ES-I3 (cell line): ENCODE measurements around the gene PCED1B.

Experiments used
- H3K36me3 ChIP-seq: 2 replicates; pipeline ENCODE4 v1.6.1; 2013; ENCODE audit warnings: mild to moderate bottlenecking, low read length, control low read depth, moderate library complexity; ENCODE audit not compliant: insufficient read depth
- H3K4me1 ChIP-seq: 2 replicates; pipeline ENCODE4 v1.6.1; 2013; ENCODE audit warnings: mild to moderate bottlenecking, control low read depth, low read length; ENCODE audit not compliant: insufficient read depth
- H3K9ac ChIP-seq: 2 replicates; pipeline ENCODE4 v1.6.1; 2013; ENCODE audit warnings: low read depth, mild to moderate bottlenecking, low read length, moderate library complexity
- H3K9me3 ChIP-seq: 2 replicates; pipeline ENCODE4 v1.6.1; 2013; ENCODE audit warnings: mild to moderate bottlenecking, low read length, moderate library complexity; ENCODE audit not compliant: control insufficient read depth, insufficient read depth

PCED1B gene

DNA sequence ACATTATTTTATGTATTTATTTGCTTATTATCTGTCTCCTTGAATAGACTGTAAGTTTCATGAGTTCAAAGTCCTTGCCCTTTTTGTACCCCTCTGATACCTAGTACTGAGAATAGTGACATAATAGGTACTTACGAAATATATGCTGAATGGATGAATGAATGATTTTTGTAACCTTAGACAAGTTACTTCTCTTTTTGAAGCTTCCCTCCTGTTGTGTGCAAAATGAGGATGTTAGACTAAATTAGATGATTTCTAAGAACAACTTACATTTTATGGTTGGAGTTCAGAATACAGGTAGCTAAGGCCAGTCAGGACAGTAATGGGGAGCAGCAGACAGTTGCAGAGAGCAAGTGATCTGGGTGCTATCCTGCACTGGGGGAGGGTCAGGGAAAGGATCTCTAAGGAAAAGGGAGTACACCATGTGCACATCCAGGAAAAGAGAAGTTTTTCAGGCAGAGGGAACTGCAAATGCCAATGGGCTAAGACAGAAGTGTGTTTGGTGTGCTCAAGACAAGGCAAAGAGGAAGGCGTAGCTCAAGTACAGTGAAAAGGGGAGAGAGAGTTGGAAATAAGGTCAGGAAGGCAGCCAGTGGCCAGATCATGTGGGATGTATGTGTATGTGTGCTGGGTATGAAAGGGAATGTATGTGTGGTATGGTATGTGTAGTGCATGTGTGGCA lies 59.7 kb downstream of the PCED1B start:
- Histone ChIP-seq H3K9ac (no peak overlapping the region), H3K36me3 (no peaks in the 10 kb centered on the region), H3K9me3 (0 out of 2 replicates have a peak, but pooled peaks cover 3% of the 10 kb centered on the region), H3K4me1 (no peaks in the 10 kb centered on the region)

DNA sequence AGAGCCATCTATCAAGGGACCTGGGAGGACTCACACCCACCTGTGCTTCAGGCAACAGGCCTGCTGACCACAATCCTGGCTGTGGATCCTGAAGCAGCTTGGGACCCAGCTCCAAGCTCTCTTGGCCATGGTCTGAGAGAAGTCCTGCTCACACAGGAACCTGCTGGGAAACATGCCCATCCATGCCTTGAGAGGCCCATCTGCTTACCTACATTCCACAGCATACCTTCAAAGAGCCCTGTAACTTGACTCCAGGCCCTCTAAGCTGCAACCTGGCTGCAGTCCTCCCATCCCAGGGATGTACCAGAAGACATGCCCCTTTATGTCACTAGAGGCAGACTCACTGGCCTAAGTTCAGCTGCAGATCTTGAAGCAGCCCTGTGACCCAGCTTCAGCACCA lies 62.0 kb downstream of the PCED1B start:
- H3K9ac ChIP-seq, result no peak overlapping the region
- H3K4me1 ChIP-seq, result no peaks in the 10 kb centered on the region
- H3K9me3 ChIP-seq, result 0 out of 2 replicates have a peak, but pooled peaks cover 3% of the 10 kb centered on the region
- no peaks in the 10 kb centered on the region for H3K36me3 ChIP-seq

DNA sequence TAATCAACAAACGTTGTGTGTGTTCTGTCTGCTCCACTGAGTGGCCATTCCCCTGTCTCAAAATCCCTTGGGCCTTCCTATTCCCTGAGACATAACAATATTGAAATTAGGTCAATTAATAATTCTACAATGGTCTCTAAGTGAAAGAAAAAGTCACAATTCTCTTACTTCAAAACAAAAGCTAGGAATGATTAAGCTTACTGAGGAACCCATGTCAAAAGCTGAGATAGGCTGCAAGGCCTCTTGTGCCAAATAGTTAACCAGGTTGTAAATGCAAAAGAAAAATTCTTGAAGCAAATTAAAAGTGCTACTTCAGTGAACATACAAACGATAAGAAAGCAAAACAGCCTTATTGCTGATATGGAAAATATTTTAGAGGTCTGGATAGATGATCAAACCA lies 65.3 kb downstream of the PCED1B start:
- H3K36me3 ChIP-seq, result no peaks in the 10 kb centered on the region
- peaks cover 3% of the 10 kb centered on the region; the same call in 1 of the 2 replicates for H3K4me1 ChIP-seq
- H3K9ac ChIP-seq, result no peak overlapping the region
- 0 out of 2 replicates have a peak, but pooled peaks cover 3% of the 10 kb centered on the region for H3K9me3 ChIP-seq

DNA sequence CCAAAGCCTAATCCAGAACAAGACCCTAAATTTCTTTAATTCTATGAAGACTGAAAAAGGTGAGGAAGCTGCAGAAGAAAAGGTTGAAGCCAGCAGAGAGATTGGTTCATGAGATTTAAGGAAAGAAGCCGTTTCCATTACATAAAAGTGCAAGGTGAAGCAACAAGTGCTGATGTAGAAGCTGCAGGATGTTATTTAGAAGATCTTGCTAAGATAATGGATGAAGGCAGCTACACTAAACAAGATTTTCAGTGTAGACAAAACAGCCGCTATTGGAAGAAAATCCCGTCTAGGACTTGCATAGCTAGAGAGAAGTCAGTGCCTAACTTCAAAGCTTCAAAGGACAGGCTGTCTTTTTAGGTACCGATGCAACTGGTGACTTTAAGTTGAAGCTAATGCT lies 65.8 kb downstream of the PCED1B start:
- H3K4me1 ChIP-seq, result peaks cover 3% of the 10 kb centered on the region; the same call in 1 of the 2 replicates
- no peak overlapping the region for H3K9ac ChIP-seq
- no peaks in the 10 kb centered on the region for H3K36me3 ChIP-seq
- 0 out of 2 replicates have a peak, but pooled peaks cover 3% of the 10 kb centered on the region for H3K9me3 ChIP-seq

DNA sequence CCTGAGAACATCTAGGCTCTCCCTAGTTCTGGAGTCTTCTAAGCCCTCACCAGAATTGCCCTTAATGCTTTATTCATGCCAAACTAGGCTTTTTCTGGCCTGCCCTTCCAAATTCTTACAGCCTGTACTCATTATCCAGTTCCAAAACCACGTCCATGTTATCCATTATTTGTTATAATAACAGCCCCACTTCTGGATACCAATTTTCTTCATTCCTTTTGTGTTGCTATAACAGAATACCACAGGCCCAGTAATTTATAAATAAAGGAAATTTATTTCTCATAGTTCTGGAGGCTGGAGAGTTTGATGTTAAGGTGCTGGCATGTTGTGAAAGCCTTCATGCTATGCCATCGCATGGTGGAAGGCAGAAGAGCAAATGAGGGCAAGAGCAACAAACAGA lies 68.3 kb downstream of the PCED1B start:
- Histone ChIP-seq H3K4me1 (peaks cover 3% of the 10 kb centered on the region; the same call in 1 of the 2 replicates), H3K9ac (no peak overlapping the region), H3K36me3 (no peaks in the 10 kb centered on the region; the same call in 1 of the 2 replicates), H3K9me3 (no peaks in the 10 kb centered on the region)

DNA sequence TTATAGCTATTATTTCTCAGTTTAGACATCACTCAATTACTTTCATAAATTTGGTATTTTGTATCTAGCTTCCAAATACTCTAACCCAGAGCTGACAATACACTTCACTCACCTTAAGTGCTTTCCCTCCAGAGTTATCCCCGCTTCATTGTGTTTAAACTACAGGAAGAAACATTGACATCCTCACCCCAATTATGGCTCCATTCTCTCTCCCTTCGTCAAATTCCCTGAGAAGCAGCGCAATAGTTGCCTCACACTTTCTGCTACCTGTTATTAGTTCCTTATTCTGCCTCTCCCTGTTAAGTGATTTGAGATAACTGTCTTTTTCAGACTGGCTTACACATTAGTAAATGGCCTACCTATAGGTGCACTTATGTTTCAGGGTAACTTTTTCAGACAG lies 69.7 kb downstream of the PCED1B start:
- Histone ChIP-seq H3K9ac (no peak overlapping the region), H3K4me1 (peaks cover 3% of the 10 kb centered on the region; the same call in 1 of the 2 replicates), H3K36me3 (no peaks in the 10 kb centered on the region; the same call in 1 of the 2 replicates), H3K9me3 (no peaks in the 10 kb centered on the region)

DNA sequence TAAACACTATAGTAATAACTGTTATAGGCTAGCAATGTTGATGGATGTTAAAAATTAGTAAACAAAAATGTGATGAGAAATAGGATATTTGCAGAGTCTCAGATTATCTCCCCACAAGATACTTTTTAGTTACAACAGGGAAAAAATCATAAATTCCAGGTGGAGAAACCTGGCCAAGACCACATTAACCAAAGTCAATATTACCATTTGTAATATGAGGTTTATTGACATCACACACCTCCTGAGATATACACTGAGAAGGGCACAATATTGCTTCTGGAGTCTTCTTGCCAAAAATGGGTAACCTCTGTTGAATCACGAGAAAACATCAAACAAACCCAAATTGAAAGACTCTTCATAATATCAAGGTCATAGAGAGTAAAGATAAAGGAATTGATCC lies 72.7 kb downstream of the PCED1B start:
- Histone ChIP-seq H3K9me3 (no peaks in the 10 kb centered on the region), H3K9ac (no peak overlapping the region), H3K36me3 (no peaks in the 10 kb centered on the region; the same call in 1 of the 2 replicates), H3K4me1 (peaks cover 3% of the 10 kb centered on the region; the same call in 1 of the 2 replicates)

DNA sequence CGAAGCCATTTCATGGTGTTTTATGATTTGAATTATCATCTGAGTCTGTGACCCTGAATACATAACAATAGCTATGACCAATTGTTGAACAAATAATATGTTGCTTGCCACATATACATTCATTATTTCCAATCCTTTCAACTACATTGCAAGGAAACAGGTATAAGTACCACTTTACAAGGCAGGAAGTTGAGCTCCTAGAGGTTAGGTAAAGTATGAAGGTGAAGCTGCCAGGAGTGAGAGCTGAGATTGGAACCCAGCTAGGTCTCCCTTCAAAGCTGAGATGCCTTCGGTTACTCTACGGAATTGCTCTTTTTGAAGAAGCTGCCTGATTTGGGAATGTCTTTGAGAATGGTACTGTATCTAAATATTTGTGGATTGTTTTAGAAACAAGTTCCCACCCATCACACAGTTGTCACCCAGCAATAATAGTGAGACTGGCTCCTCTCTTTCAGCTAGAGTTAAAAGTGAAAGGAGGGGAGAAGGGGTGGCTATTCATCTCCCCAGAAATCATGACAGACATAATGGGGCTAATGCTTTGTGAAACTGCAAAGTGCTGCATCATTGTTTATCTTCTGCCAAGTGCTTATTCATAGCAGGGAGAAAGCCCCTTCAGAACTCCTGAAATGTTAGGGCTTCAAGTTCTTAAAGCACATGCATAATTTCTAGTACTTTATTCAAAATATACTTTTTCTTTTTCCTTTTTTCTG lies 76.2 kb downstream of the PCED1B start:
- no peaks in the 10 kb centered on the region; the same call in 1 of the 2 replicates for H3K36me3 ChIP-seq
- no peaks in the 10 kb centered on the region; the same call in 1 of the 2 replicates for H3K4me1 ChIP-seq
- H3K9ac ChIP-seq, result no peak overlapping the region
- no peaks in the 10 kb centered on the region for H3K9me3 ChIP-seq

DNA sequence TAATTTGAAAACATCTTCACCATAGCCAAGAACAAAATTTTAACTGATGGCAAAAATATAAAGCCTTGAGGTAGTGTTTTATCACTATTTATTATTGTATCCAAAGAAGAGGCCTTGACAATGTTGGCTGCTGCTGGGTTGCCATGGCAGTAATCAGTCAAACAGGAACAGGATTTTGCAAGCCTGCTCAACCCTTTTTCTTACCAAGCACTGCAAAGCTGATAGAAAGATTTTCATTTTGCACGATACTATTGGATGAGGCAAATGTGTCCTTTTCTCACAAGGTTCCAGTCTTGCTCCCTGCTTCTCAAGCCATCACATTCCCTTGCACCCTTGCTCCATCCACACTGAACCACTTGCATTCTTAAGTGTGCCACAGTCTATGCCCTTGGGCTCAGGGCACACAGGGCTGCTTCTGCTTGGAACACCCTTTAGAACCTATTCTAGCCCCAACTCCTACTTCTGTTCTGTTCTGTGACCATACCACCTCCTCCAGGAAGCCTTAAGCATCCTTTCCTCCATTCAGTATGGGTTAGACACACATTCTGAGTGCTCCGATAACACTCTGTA lies 76.8 kb downstream of the PCED1B start:
- H3K9ac ChIP-seq, result no peak overlapping the region
- H3K9me3 ChIP-seq, result no peaks in the 10 kb centered on the region
- H3K4me1 ChIP-seq, result no peaks in the 10 kb centered on the region; the same call in 1 of the 2 replicates
- H3K36me3 ChIP-seq, result no peaks in the 10 kb centered on the region; the same call in 1 of the 2 replicates

DNA sequence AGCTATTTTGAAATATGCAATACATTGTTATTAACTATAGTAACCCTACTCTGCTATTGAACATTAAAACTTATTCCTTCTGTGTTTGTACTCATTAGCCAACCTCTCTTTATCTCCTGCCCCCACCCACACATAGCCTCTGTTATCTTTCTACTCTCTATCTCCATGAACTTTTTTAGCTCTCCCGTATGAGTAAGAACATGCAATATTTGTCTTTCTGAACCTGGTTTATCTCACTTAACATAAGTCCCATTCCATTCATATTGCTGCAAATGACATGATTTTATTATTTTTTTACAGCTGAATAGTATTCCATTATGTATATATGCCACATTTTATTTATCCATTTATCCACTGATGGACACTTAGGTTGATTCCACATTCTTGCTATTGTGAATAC lies 79.4 kb downstream of the PCED1B start:
- H3K4me1 ChIP-seq, result no peaks in the 10 kb centered on the region; the same call in 1 of the 2 replicates
- H3K36me3 ChIP-seq, result no peaks in the 10 kb centered on the region
- H3K9ac ChIP-seq, result no peak overlapping the region
- no peaks in the 10 kb centered on the region; the same call in 1 of the 2 replicates for H3K9me3 ChIP-seq

DNA sequence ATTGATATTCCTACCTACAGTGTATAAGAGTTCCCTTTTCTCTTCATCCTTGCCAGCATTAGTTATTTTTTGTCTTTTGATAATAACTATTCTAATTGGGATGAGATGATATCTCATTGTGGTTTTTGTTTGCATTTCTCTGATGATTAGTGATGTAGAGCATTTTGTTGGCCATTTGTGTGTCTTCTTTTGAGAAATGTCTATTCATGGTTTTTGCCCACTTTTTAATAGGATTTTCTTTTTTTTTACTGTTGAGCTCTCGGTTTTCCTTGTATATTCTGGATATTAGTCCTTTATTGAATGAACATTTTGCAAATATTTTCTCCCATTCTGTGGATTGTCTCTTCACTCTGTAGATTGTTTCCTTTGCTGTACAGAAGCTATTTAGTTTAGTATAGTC lies 79.9 kb downstream of the PCED1B start:
- no peaks in the 10 kb centered on the region; the same call in 1 of the 2 replicates for H3K4me1 ChIP-seq
- H3K9me3 ChIP-seq, result no peaks in the 10 kb centered on the region; the same call in 1 of the 2 replicates
- H3K9ac ChIP-seq, result no peak overlapping the region
- H3K36me3 ChIP-seq, result no peaks in the 10 kb centered on the region

DNA sequence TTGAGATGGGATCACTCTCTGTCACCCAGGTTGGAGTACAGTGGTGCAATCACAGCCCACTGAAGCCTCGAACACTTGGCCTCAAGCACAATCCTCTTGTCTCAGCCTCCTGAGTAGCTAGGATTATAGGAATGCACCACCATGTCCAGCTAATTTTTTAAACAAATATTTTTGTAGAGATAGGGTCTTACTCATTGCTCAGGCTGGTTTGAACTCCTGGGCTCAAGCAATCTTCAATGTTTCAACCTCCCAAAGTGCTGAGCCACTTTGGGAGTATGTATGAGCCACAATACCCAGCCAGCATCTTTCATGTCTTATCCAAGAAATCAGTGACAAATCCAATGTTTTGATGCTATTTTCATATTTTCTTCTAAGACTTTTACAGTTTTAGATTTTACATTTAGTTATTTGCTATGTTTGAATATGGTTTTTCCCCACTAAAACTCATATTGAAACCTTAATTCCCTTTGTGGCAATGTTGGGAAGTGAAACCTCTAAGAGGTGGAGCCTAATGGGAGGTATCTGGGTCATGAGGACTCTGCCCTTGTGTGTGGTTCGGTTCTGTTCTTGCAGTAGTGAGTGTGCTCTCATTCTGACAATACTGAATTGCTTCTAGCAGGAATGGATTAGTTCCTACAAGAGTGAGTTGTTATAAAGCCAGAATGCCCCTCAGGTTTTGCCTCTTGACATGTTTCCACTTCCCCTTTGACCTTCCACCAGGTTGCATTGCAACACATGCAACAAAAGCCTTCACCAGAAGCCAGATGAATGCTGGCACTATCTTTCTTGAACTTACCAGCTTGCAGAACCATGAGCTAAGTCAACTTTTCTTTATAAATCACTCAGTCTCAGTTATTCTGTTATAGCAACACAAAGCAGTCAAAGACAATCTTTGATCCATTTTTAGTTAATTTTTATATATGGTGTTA lies 81.2 kb downstream of the PCED1B start:
- Histone ChIP-seq H3K36me3 (no peaks in the 10 kb centered on the region), H3K4me1 (no peaks in the 10 kb centered on the region; the same call in 1 of the 2 replicates), H3K9me3 (no peaks in the 10 kb centered on the region; the same call in 1 of the 2 replicates), H3K9ac (no peak overlapping the region)

DNA sequence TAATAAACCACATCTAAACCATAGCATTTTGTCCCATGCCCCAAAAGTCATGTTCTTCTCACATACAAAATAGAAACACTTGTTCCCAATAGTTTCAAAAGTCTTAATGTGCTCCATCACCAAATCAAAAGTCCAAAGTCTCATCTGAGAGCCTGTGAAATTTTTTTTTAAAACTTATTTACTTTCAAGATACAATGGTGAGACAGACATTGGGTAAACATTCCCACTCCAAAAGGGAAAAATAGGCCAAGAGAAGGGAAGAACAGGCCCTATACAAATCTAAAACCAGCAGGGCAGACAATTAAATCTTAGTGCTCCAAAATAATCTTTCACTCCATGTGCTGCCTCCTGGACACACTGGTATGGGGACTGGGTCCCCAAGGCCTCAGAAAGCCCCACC lies 84.7 kb downstream of the PCED1B start:
- H3K36me3 ChIP-seq, result no peaks in the 10 kb centered on the region
- no peaks in the 10 kb centered on the region; the same call in 1 of the 2 replicates for H3K9me3 ChIP-seq

More for the DNA sequence above, 84.7 kb downstream of the PCED1B start:
- no peaks in the 10 kb centered on the region for H3K4me1 ChIP-seq
- no peak overlapping the region for H3K9ac ChIP-seq
